CD14-positive monocyte (primary cell): Measurements from ENCODE around the gene TAC4. TPM values are rescaled to one million over a fixed set of nuclear protein-coding genes. Genes with fewer than 3 reads are reported as not detected.

Source experiments
- DNase-seq, 3 donors: peaks; one replicate each; pipeline ENCODE4 v3.0.0-alpha.2; 2011 to 2022
- H2AFZ ChIP-seq: 2 replicates; pipeline ENCODE4 v1.6.0; 2012; ENCODE audit warnings: mild to moderate bottlenecking, low read depth, low read length, inconsistent platforms; ENCODE audit not compliant: insufficient read depth, poor library complexity, severe bottlenecking
- H3K27ac ChIP-seq, 2 donors: 1 replicate in 1 of 2; 2 replicates in 1 of 2; pipeline ENCODE4 v1.5.1; 2012 to 2013; ENCODE audit warnings: low read length in 2 of 2, control low read depth in 1 of 2, inconsistent platforms in 1 of 2, low read depth in 1 of 2, mild to moderate bottlenecking in 1 of 2
- H3K27me3 ChIP-seq, 2 donors: one replicate each; pipeline versions ENCODE4 v1.6.0 to v1.6.1; 2011 to 2013; ENCODE audit warnings: low read length in 2 of 2; ENCODE audit not compliant: control insufficient read depth in 2 of 2, insufficient read depth in 2 of 2
- H3K36me3 ChIP-seq, 2 donors: replicated peaks in 1 of 2; 1 replicate in 1 of 2; 2 replicates in 1 of 2; pipeline versions ENCODE4 v1.5.1 to v1.6.1; 2012 to 2013; ENCODE audit warnings: low read length in 2 of 2, control low read depth in 1 of 2, inconsistent platforms in 1 of 2, mild to moderate bottlenecking in 1 of 2; ENCODE audit not compliant: insufficient read depth in 2 of 2, control insufficient read depth in 1 of 2
- H3K4me1 ChIP-seq, 2 donors: 1 replicate in 1 of 2; 2 replicates in 1 of 2; pipeline versions ENCODE4 v1.5.1 to v1.6.1; 2012 to 2013; ENCODE audit warnings: low read length in 2 of 2, control low read depth in 1 of 2, inconsistent platforms in 1 of 2, mild to moderate bottlenecking in 1 of 2, moderate library complexity in 1 of 2; ENCODE audit not compliant: insufficient read depth in 2 of 2, control insufficient read depth in 1 of 2
- H3K4me2 ChIP-seq: replicated peaks from 2 replicates; pipeline ENCODE3; 2012; ENCODE audit warnings: low read length, moderate library complexity, mild to moderate bottlenecking; ENCODE audit not compliant: poor library complexity, severe bottlenecking; ENCODE audit errors: extremely low read depth
- H3K4me3 ChIP-seq, 3 experiments: fragments of 200-600 bp in 1 of 3; sonication (generic) in 1 of 3; replicated peaks in 1 of 3; 1 replicate in 2 of 3; 2 replicates in 1 of 3; pipeline ENCODE4 v1.5.1; 2011 to 2013; ENCODE audit warnings: low read length in 3 of 3, mild to moderate bottlenecking in 3 of 3, control low read depth in 2 of 3, low read depth in 2 of 3, inconsistent platforms in 1 of 3, moderate library complexity in 1 of 3
- H3K79me2 ChIP-seq: 2 replicates; pipeline ENCODE4 v1.6.0; 2012; ENCODE audit warnings: mild to moderate bottlenecking, control low read depth, inconsistent platforms, low read length, moderate library complexity; ENCODE audit not compliant: insufficient read depth
- H3K9ac ChIP-seq: 2 replicates; pipeline ENCODE4 v1.6.0; 2017; ENCODE audit warnings: low read length, mild to moderate bottlenecking; ENCODE audit not compliant: insufficient read depth, poor library complexity, severe bottlenecking
- H3K9me3 ChIP-seq, 2 donors: replicated peaks in 1 of 2; 1 replicate in 1 of 2; 2 replicates in 1 of 2; pipeline versions ENCODE4 v1.5.1 to v1.6.1; 2012 to 2013; ENCODE audit warnings: low read length in 2 of 2, control low read depth in 1 of 2; ENCODE audit not compliant: control insufficient read depth in 1 of 2, insufficient read depth in 1 of 2
- H4K20me1 ChIP-seq: 2 replicates; pipeline ENCODE4 v1.6.0; 2012; ENCODE audit warnings: mild to moderate bottlenecking, low read length, control low read depth, moderate library complexity; ENCODE audit not compliant: insufficient read depth
- H3K27ac Mint-ChIP-seq, 7 donors: one replicate each; pipeline ENCODE4 v1.8.0; 2020; ENCODE audit warnings: mild to moderate bottlenecking in 7 of 7, mixed read lengths in 7 of 7, moderate library complexity in 6 of 7, inconsistent platforms in 2 of 7
- H3K27me3 Mint-ChIP-seq, 3 donors: one replicate each; pipeline ENCODE4 v1.8.0; 2021 to 2022; ENCODE audit warnings: low read depth in 3 of 3, mild to moderate bottlenecking in 3 of 3, mixed read lengths in 3 of 3, moderate library complexity in 3 of 3, inconsistent platforms in 1 of 3
- H3K36me3 Mint-ChIP-seq, 2 donors: one replicate each; pipeline ENCODE4 v1.8.0; 2020; ENCODE audit warnings: mixed read lengths in 2 of 2, inconsistent platforms in 1 of 2, mild to moderate bottlenecking in 1 of 2
- H3K4me1 Mint-ChIP-seq: one replicate; pipeline ENCODE4 v1.8.0; 2020; ENCODE audit warnings: mild to moderate bottlenecking, mixed read lengths
- H3K4me3 Mint-ChIP-seq, 2 donors: one replicate each; pipeline ENCODE4 v1.8.0; 2020; ENCODE audit warnings: mild to moderate bottlenecking in 2 of 2, mixed read lengths in 2 of 2, moderate library complexity in 1 of 2
- H3K9me3 Mint-ChIP-seq, 7 donors: one replicate each; pipeline ENCODE4 v1.8.0; 2020 to 2022; ENCODE audit warnings: mixed read lengths in 7 of 7, mild to moderate bottlenecking in 6 of 7, moderate library complexity in 6 of 7, inconsistent platforms in 2 of 7
- CTCF ChIP-seq: fragments of 200-600 bp; IDR thresholded peaks from one replicate; pipeline ENCODE4 v1.8.0; 2022; ENCODE audit warnings: antibody characterized with exemption, mild to moderate bottlenecking
- WGBS: methylation state at CpG from one replicate; pipeline ENCODE4 v1.1.5; 2013; ENCODE audit warnings: missing lambda C conversion rate; ENCODE audit not compliant: insufficient coverage; 5-methylcytosine and 5-hydroxymethylcytosine counted together
- intact Hi-C, 2 donors: fragments of 100-400 bp; cut with micrococcal nuclease; formaldehyde crosslinking; loops; one replicate each; pipeline versions ENCODE4 v1.15.0 to v1.15.1; 2023
- polyA plus RNA-seq, 3 donors: library from polyadenylated mRNA; depleted of rRNA in 1 of 3; unstranded in 2 of 3; stranded (reverse) in 1 of 3; fragments of 300-500 nt in 2 of 3; fragments of >200 nt in 1 of 3; fragmentation: Illumina TruSeq in 2 of 3; gene quantifications; 1 replicate in 2 of 3; 2 replicates in 1 of 3; pipeline ENCODE4 v1.2.3, GENCODE V29; 2012 to 2021

Gene TAC4
- polyA plus RNA-seq, 3 donors, result not detected

- Histone ChIP-seq H3K27me3 (no peaks in the 10 kb centered on the region), H3K27ac (no peak overlapping the region), H3K9ac (no peak overlapping the region), H3K4me1 (peaks cover 21 to 22% of the 10 kb centered on the region in 2 donors), H2AFZ (no peak overlapping the region), H4K20me1 (no peaks in the 10 kb centered on the region), H3K36me3 (peaks cover 72 to 89% of the 10 kb centered on the region in 2 donors), H3K79me2 (no peaks in the 10 kb centered on the region), H3K9me3 (no peaks in the 10 kb centered on the region), H3K4me3 (no peak overlapping the region), H3K4me2 (no peak overlapping the region)
- 92% methylated on average over 2 of the region's 2 CpGs for WGBS
- Mint-ChIP-seq H3K4me3 (no peak overlapping the region), H3K9me3 (peaks cover 0 to 2% (median 0%) of the 10 kb centered on the region in 7 donors), H3K27me3 (no peaks in the 10 kb centered on the region), H3K4me1 (peaks cover 27% of the 10 kb centered on the region), H3K27ac (no peak overlapping the region), H3K36me3 (peaks cover 79 to 88% of the 10 kb centered on the region in 2 donors)
- DNase-seq, result no peak
- no peak for TF ChIP-seq CTCF
- intact Hi-C loops, result no loop called here
Measured at GRCh38 chr17:49825645-49826044, 22.2 kb downstream of the TAC4 start.

GRCh38 chr17:49823614-49824013 lies 24.3 kb downstream of the TAC4 start:
- Mint-ChIP-seq H3K36me3 (peaks cover 73 to 90% of the 10 kb centered on the region in 2 donors), H3K27me3 (no peaks in the 10 kb centered on the region)

More at GRCh38 chr17:49823614-49824013, 24.3 kb downstream of the TAC4 start:
- H3K4me1 ChIP-seq, result peaks cover 15 to 16% of the 10 kb centered on the region in 2 donors
- no peaks in the 10 kb centered on the region for H3K79me2 ChIP-seq
- Mint-ChIP-seq H3K9me3 (peaks cover 0 to 2% (median 0%) of the 10 kb centered on the region in 7 donors), H3K27ac (no peak overlapping the region), H3K4me3 (no peak overlapping the region), H3K4me1 (peaks cover 21% of the 10 kb centered on the region)
- peaks cover 80 to 91% of the 10 kb centered on the region in 2 donors for H3K36me3 ChIP-seq
- WGBS, result no CpG with 5 or more reads among the region's 2 CpGs
- intact Hi-C loops, result no loop called here
- H3K4me3 ChIP-seq, result no peak overlapping the region
- H3K9ac ChIP-seq, result no peak overlapping the region
- peak overlapping the region in 1 of 2 donors; percentile 54 for H3K27ac ChIP-seq
- peaks cover 5% of the 10 kb centered on the region for H4K20me1 ChIP-seq
- no peaks in the 10 kb centered on the region for H3K27me3 ChIP-seq
- H3K9me3 ChIP-seq, result no peaks in the 10 kb centered on the region
- H2AFZ ChIP-seq, result no peak overlapping the region
- no peak for DNase-seq
- no peak overlapping the region for H3K4me2 ChIP-seq
- no peak for TF ChIP-seq CTCF
